HAP-1 (cell line): ENCODE results near the gene COL25A1.
"Not testable (repeated sequence)": the region's sequence is repeated elsewhere in the genome, so short reads cannot be mapped to it uniquely, and the experiment has no call there.

Experiments
- DNase-seq, 2 experiments: peaks; one replicate each; pipeline ENCODE4 v3.0.0-alpha.2; 2016 to 2020; ENCODE audit warnings: low spot score in 2 of 2
- H3K27me3 ChIP-seq: fragments of 250-450 bp; sonication (Bioruptor Pico); 2 replicates; pipeline ENCODE4 v1.5.1; 2020; ENCODE audit warnings: low read depth, mild to moderate bottlenecking, moderate library complexity
- H3K36me3 ChIP-seq: fragments of 250-450 bp; sonication (Bioruptor Pico); replicated peaks from 2 replicates; pipeline ENCODE4 v1.5.1; 2020; ENCODE audit warnings: mild to moderate bottlenecking
- H3K4me1 ChIP-seq: fragments of 250-450 bp; sonication (Bioruptor Pico); 2 replicates; pipeline ENCODE4 v1.5.1; 2020; ENCODE audit warnings: mild to moderate bottlenecking
- H3K4me3 ChIP-seq: fragments of 250-450 bp; sonication (Bioruptor Pico); 2 replicates; pipeline ENCODE4 v1.5.1; 2020; ENCODE audit warnings: mild to moderate bottlenecking, moderate library complexity
- H3K9me3 ChIP-seq: fragments of 250-450 bp; sonication (Bioruptor Pico); 2 replicates; pipeline ENCODE4 v1.5.1; 2020; ENCODE audit warnings: mild to moderate bottlenecking, moderate library complexity
- in situ Hi-C: fragments of 300-500 bp; cut with MboI; formaldehyde crosslinking; loops from 3 replicates; pipeline ENCODE4 v1.14.3; 2020; ENCODE audit warnings: low sequenced_read_pairs, inconsistent platforms, mixed read lengths

The COL25A1 gene

DNA sequence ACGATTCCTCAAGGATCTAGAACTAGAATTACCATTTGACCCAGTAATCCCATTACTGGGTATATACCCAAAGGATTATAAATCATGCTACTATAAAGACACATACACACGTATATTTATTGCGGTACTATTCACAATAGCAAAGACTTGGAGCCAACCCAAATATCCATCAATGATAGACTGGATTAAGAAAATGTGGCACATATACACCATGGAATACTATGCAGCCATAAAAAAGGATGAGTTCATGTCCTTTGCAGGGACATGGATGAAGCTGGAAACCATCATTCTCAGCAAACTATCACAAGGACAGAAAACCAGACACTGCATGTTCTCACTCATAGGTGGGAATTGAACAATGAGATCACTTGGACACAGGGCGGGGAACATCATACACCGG, 368.5 kb downstream of the COL25A1 start:
- H3K9me3 ChIP-seq, H3K4me1 ChIP-seq, H3K36me3 ChIP-seq, H3K27me3 ChIP-seq, in situ Hi-C loops, DNase-seq, H3K4me3 ChIP-seq: not testable (repeated sequence)

DNA sequence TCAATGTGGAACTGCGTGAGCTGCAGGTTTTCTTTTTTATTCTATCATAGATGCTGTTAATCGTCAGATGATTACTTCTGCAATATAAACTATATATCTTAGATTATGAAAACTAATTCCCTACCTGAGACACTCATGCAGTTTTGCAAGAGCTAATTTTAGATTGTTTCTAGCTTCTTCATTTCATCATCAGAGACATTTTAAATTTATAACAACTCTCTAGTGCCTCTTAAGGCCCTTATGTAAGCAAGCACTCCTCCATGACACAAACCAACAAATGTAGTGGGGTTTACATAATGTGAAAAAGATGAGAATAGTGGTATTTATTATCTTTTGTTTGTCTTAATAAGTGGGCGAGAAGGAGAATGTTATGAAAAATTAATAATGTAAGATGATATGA, 369.4 kb downstream of the COL25A1 start:
- in situ Hi-C loops = no loop called here
- Histone ChIP-seq H3K36me3 (no peaks in the 10 kb centered on the region), H3K27me3 (peaks cover 3% of the 10 kb centered on the region; the same call in 1 of the 2 replicates), H3K9me3 (no peaks in the 10 kb centered on the region), H3K4me3 (no peak overlapping the region), H3K4me1 (no peaks in the 10 kb centered on the region)
- DNase-seq = no peak

DNA sequence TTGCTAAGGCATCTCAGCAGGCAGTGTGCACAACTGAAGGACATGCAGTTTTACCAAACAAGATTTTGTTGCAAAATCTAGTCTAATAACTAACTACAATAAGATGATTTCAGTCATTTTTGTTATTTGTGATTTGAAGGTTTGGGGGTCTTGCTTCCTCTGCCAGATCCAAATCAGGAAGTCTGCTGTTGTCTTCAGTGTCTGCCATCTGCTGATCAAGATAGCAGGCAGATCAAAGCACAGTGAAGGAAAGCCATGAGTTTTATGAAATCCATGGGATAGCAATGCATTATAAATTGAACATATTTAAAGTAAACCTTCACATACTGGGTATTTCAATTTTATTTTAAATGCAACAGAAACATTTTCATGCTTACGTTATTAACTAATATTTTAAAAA, 370.5 kb downstream of the COL25A1 start:
- Histone ChIP-seq H3K27me3 (peaks cover 3% of the 10 kb centered on the region; the same call in 1 of the 2 replicates), H3K4me1 (no peaks in the 10 kb centered on the region), H3K36me3 (no peaks in the 10 kb centered on the region), H3K9me3 (no peaks in the 10 kb centered on the region), H3K4me3 (no peak overlapping the region)
- no peak for DNase-seq
- in situ Hi-C loops = no loop called here

DNA sequence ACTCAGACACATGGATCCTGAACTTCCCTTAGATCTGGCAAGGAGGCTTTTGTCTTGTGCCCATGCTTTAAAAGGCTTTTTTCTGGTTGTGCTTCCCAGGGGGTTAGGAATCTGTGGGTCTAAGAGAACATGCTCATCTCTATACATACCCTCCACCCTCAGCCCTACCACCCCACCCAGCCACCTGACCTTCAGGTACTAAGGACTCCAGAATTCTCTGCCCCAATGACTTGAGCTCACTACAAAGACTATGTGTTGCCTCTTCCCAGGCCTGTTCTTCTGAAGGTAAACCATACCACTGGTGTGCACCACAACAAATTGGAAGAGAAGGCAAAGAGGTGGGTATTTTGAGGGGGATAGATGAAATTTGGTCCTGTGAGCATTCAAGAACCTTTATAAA, 372.3 kb downstream of the COL25A1 start:
- Histone ChIP-seq H3K36me3 (no peaks in the 10 kb centered on the region), H3K4me1 (peaks cover 9% of the 10 kb centered on the region), H3K27me3 (peaks cover 3% of the 10 kb centered on the region; the same call in 1 of the 2 replicates), H3K9me3 (no peaks in the 10 kb centered on the region), H3K4me3 (no peak overlapping the region)
- DNase-seq = no peak
- in situ Hi-C loops = no loop called here

DNA sequence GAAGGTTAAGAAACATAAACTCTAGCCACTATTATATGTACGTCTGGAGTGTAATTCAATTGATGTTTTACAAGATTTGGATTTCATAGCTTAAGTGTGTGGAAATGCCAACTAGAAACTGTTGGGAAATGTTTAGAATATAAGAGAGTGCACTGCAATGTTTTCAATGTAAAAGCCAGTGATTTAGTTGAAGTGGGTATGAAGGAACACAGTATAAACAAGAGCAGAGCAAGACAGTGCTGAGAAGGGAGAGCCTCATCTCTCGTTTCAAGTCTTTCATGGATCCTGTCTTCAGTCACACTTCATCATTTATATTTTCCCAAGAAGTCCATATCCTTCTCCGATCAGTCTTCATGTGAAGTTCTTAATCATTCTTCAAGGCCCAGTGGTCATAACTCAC, 375.7 kb downstream of the COL25A1 start:
- Histone ChIP-seq H3K9me3 (no peaks in the 10 kb centered on the region), H3K27me3 (no peaks in the 10 kb centered on the region), H3K4me1 (peaks cover 13% of the 10 kb centered on the region), H3K36me3 (no peaks in the 10 kb centered on the region), H3K4me3 (no peak overlapping the region)
- in situ Hi-C loops = no loop called here
- no peak for DNase-seq

DNA sequence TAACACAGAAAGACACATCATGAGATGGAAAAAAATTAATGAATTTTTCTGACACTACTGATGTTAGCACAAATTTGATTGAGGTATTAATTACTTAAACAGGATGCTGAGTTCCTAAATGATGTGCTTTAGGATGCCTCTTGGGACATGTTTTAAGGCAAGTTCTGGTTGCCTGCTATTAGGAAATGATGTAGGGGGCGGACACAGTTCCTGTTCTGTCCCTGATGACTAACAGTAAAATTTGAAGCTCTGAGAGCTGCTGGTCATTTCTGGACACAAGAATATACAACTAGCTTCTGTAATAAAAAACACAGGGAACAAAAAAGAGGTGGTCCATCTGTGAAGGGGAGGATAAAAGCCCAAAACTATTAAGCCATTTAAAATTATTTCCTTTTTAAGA, 376.4 kb downstream of the COL25A1 start:
- no peaks in the 10 kb centered on the region for H3K27me3 ChIP-seq
- H3K4me3 ChIP-seq = no peak overlapping the region
- in situ Hi-C loops = no loop called here
- peaks cover 20% of the 10 kb centered on the region for H3K4me1 ChIP-seq
- no peak for DNase-seq
- no peaks in the 10 kb centered on the region for H3K9me3 ChIP-seq
- H3K36me3 ChIP-seq = no peaks in the 10 kb centered on the region

DNA sequence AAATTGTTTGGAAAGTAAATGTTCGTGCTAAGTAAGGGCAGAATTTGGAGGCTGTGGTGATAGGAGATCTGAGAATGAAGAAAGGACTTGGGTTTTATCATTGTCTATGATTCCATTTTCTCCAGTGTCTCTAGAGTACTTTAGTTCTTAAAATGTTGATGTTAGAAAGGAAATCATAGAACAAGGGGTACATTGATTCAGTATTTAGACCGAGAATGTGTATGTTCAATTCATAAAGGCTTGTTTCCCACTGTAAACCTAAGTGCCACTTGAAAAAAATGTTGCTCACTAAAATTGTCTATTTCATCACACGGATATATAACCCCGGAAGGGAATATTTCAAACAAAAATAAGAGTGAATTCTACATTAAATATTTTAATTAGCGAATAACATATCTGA, 380.3 kb downstream of the COL25A1 start:
- DNase-seq = no peak
- Histone ChIP-seq H3K4me1 (peaks cover 31% of the 10 kb centered on the region), H3K4me3 (no peak overlapping the region), H3K36me3 (no peaks in the 10 kb centered on the region), H3K9me3 (no peaks in the 10 kb centered on the region), H3K27me3 (no peaks in the 10 kb centered on the region)
- in situ Hi-C loops = no loop called here

DNA sequence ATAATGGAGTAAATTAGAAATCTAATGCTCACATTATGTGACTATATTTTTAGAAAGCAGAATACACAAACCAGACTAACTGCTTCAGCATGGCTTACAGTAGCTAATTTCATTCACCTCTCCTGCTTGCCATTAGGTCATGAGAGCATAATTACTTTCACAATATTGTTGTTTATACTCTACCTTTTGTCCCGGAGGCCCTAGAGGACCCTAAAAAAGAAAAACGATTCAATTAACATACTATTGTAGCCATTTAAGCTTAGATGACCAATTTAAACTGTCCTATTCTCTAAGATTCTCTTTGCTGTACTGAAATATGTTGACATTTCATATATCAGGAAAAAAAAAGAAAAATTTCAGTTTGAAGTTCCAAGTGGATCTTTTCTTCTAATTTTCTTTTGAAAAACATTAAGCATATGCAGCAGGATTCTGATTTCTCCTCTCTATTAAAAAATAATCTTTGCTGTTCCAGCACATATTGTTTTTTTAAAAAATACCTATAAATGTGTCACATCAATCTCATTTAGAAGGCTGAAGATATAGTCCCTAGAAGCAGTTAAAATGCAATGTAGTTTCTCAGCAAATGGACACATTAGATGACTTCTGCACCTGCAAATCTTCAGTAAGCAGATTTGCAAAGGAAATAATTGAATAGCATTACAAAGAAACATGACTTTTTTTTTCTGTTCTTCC, 381.9 kb downstream of the COL25A1 start:
- Histone ChIP-seq H3K27me3 (no peaks in the 10 kb centered on the region), H3K36me3 (no peaks in the 10 kb centered on the region), H3K4me1 (peaks cover 25% of the 10 kb centered on the region), H3K9me3 (no peaks in the 10 kb centered on the region), H3K4me3 (no peak overlapping the region)
- in situ Hi-C loops = no loop called here
- peak in 1 of 2 experiments; percentile 43 for DNase-seq

DNA sequence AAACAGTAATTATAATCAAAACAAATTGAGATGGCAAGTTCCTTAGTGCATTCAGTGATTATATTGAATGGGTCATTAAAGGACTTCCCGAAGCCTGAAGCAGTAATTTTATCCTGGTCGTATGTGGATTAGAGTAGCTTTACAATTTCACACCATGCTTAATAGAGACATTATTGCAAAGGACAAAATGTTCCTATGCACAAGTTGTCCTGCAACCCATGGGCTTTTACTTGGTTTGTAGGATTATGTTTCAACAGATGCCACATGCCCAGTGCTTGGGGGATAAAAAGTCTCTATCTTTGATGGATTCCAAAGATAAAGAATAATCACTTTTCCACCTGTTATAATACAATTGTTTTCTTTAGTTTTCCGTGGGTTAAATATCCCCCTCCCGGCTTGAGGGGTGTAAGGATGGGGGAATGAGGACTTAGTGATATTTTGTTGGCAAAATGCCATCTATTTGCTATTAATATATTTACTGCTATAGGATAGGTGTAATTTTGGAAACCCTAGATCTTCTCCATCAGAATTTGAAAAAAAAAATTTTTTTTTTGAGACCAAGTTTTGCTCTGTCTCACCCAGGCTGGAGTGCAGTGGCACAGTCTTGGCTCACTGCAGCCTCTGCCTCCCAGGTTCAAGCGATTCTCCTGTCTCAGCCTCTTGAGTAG, 383.1 kb downstream of the COL25A1 start:
- no peak overlapping the region for H3K4me3 ChIP-seq
- no peak for DNase-seq
- H3K36me3 ChIP-seq = no peaks in the 10 kb centered on the region
- peaks cover 18% of the 10 kb centered on the region for H3K4me1 ChIP-seq
- no peaks in the 10 kb centered on the region for H3K9me3 ChIP-seq
- in situ Hi-C loops = no loop called here
- no peaks in the 10 kb centered on the region for H3K27me3 ChIP-seq

DNA sequence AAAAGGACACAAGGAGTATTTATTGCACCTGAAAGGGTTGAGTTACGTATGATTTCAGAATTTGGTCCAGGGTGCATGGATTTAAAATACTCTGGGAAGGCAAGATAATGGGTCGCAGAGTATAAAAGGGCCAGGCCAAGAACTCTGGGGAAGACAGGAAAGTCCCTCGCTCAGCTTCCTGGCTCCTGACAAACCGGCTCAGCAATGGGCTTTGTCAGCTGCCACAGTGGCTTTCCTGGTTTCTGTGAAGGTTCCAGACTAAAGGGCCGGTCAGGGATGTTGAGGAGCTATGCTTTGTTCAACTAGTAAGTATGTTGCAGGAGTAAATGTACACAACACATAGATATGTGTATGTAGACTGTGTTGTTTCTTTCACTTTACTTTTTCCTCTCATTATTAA, 385.2 kb downstream of the COL25A1 start:
- Histone ChIP-seq H3K9me3 (no peaks in the 10 kb centered on the region), H3K4me3 (no peak overlapping the region), H3K36me3 (no peaks in the 10 kb centered on the region), H3K27me3 (no peaks in the 10 kb centered on the region), H3K4me1 (peaks cover 18% of the 10 kb centered on the region)
- in situ Hi-C loops = no loop called here
- no peak for DNase-seq

DNA sequence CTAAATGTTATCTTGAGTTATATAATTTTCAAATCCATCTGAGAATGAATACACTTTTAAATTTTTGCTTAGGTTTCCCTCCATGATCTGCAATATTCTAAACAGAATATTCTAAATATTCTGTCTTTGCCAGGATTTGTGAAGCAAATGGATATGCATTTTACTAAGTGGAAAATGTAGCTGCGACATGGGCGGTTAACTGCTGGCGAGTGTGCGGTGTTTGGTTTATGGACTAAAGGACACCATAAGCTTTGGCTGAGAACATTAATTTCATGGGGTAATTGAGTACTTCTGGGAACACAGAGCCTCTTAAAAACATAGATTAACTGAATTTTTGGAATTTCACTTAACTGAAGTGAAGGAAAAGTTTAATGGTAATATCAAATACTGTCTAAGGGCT, 385.8 kb downstream of the COL25A1 start:
- no peak for DNase-seq
- Histone ChIP-seq H3K36me3 (no peaks in the 10 kb centered on the region), H3K9me3 (no peaks in the 10 kb centered on the region), H3K4me3 (no peak overlapping the region), H3K27me3 (no peaks in the 10 kb centered on the region), H3K4me1 (peaks cover 17% of the 10 kb centered on the region)
- in situ Hi-C loops = no loop called here

DNA sequence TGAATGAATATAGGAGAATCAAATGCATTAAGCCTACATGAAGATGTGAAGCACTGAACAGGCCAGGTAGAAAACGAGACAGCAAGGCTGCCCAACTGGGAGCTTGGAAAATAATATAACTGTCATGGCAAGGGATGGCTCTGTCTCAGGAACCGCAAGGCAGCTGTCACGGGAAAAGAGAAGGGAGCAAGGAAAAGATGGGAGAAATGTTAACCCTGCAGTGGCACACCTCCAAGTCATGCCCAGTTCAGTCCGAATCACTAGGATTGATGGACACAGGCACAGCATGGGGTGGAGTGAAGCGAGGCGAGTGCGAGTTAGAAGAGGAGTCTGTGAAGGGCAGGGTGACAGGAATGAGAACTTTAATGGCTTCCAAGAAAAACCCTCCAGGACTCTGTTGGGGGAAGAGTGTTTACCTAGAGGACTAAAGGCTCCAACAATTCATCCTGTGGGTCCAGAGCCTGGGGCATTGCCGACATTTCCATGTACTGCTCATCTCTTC, 395.5 kb downstream of the COL25A1 start:
- in situ Hi-C loops = no loop called here
- DNase-seq = no peak
- H3K4me3 ChIP-seq = no peak overlapping the region
- H3K27me3 ChIP-seq = no peaks in the 10 kb centered on the region
- H3K36me3 ChIP-seq = no peaks in the 10 kb centered on the region
- H3K4me1 ChIP-seq = peaks cover 10% of the 10 kb centered on the region
- no peaks in the 10 kb centered on the region for H3K9me3 ChIP-seq

DNA sequence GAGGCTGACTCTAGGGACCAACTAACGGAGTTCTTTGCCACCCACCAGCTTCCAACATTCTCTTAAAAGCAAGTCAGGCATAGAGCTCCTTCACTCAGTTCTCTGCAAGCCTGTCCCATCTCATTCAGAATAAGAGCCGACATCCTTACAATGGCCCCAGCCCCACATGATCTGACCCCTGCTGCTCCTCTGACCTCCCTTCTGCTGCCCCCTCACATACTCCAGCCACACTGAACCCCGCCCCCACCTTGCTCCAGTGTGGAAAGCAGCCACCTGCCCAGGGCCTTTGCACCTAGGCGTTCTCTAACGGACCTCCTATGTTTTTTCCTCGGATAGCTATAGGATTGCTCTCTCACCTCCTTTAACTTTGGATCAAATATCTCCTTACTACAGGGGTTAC, 396.5 kb downstream of the COL25A1 start:
- H3K36me3 ChIP-seq = no peaks in the 10 kb centered on the region
- in situ Hi-C loops = no loop called here
- H3K4me3 ChIP-seq = no peak overlapping the region
- H3K4me1 ChIP-seq = peaks cover 10% of the 10 kb centered on the region
- no peaks in the 10 kb centered on the region for H3K9me3 ChIP-seq
- H3K27me3 ChIP-seq = no peaks in the 10 kb centered on the region
- no peak for DNase-seq

DNA sequence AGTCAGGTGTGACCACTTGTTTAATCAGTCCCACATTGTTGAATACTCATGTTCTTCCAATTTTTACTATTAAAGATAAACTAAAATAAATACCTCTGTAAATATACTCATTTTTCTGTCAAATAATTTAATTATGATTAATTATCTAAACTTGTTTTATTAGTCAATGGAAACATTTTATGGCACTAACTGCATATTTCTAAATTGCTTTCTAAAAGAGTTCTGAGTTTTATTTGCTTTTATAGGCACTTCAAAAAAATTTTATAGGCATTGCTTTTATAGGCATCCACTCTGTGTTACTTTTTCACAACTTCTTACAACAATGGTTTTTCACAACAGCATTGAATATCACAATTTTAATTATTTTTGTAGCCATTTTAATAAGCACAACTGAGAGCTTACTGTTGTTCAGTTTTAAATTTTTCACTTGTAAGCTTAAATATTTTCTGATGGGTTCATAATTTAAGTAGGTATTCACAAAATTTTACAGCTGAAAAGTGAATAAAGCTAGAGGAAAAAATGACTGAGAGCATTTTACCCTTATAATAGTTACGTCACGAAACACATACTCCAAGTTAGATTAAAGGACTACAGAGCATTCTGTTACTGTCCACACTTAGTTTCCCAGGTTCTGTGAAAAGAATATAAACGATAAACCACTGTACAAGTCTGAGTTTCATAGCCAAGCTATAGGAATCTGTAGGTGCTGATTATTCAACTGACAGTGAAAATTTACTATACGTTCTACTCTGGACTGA, 398.8 kb downstream of the COL25A1 start:
- H3K9me3 ChIP-seq = no peaks in the 10 kb centered on the region
- H3K27me3 ChIP-seq = no peaks in the 10 kb centered on the region
- in situ Hi-C loops = no loop called here
- DNase-seq = no peak
- peaks cover 10% of the 10 kb centered on the region for H3K4me1 ChIP-seq
- no peaks in the 10 kb centered on the region for H3K36me3 ChIP-seq
- H3K4me3 ChIP-seq = no peak overlapping the region
